ENCODE data around the gene PER1. TPM values are rescaled to one million over a fixed set of nuclear protein-coding genes. Genes with fewer than 3 reads are reported as not detected.

Gene PER1
- total RNA-seq, 2 donors from 2014 or later, result 27.5 to 78.8 TPM

- peak; percentile 76 for ATAC-seq
- 0 to 1% methylated on average over 17 to 68 of the region's 70 CpGs for WGBS, 2 donors
- no peaks in the 10 kb centered on the region for H3K9me3 ChIP-seq
- H3K4me3 ChIP-seq, result peak within 1 kb of the TSS; percentile 58 to 75
- H3K27me3 ChIP-seq, result no peaks in the 10 kb centered on the region
- H3K4me1 ChIP-seq, result peaks cover 54% of the 10 kb centered on the region
- intact Hi-C loops (cut with DNase I), result no loop called here
- peak; percentile 59 to 84 (median 76) for TF ChIP-seq POLR2A (IDR thresholded peaks at IDR 0.05)
- peak in 2 of 7 experiments; percentile 2 to 13 for TF ChIP-seq CTCF (IDR thresholded peaks at IDR 0.05)
- DNase-seq, result peak; percentile 97 to 99 (median 99)
- H3K36me3 ChIP-seq (replicated peaks in 1 of 2; ENCODE audit: insufficient read depth in 1 of 2, low read depth in 2 of 2), result no peaks in the 10 kb centered on the region
- H3K27ac ChIP-seq, result peak within 1 kb of the TSS; percentile 87 to 96 (median 96)
Measured at GRCh38 chr17:8189711-8190477, 37.7 kb upstream of the PER1 start, which contains the start of gene BORCS6. Gene BORCS6 (minus strand): TSS chr17:8190180. CDS start chr17:8190140, 40 bp downstream.

- Histone ChIP-seq H3K36me3 (replicated peaks in 1 of 2; ENCODE audit: insufficient read depth in 1 of 2, low read depth in 2 of 2) (no peaks in the 10 kb centered on the region), H3K9me3 (no peaks in the 10 kb centered on the region), H3K27me3 (no peaks in the 10 kb centered on the region), H3K27ac (peak overlapping the region; percentile 87 to 96 (median 96)), H3K4me1 (peaks cover 54% of the 10 kb centered on the region), H3K4me3 (peak overlapping the region; percentile 58 to 75)
- ATAC-seq (no peak), DNase-seq (peak; percentile 37 to 53 (median 44))
- intact Hi-C loops (cut with DNase I), result no loop called here
- TF ChIP-seq CTCF (IDR thresholded peaks at IDR 0.05) (no peak), POLR2A (IDR thresholded peaks at IDR 0.05) (no peak)
- WGBS, 2 donors, result 2 to 4% methylated on average over 8 to 67 of the region's 67 CpGs
Measured at GRCh38 chr17:8189041-8189710, 37.0 kb upstream of the PER1 start.

- WGBS, 2 donors, result 21 to 23% methylated on average over 11 to 12 of the region's 12 CpGs
- ATAC-seq, result no peak
- Histone ChIP-seq H3K9me3 (no peaks in the 10 kb centered on the region), H3K36me3 (replicated peaks in 1 of 2; ENCODE audit: insufficient read depth in 1 of 2, low read depth in 2 of 2) (no peaks in the 10 kb centered on the region), H3K27me3 (no peaks in the 10 kb centered on the region), H3K4me1 (peaks cover 54% of the 10 kb centered on the region), H3K4me3 (no peak overlapping the region), H3K27ac (peak overlapping the region; percentile 87 to 96 (median 96))
- DNase-seq, result peak in 2 of 4 donors; percentile 13 to 26
- intact Hi-C loops (cut with DNase I), result no loop called here
- TF ChIP-seq POLR2A (IDR thresholded peaks at IDR 0.05) (no peak), CTCF (IDR thresholded peaks at IDR 0.05) (no peak)
Measured at GRCh38 chr17:8188263-8188839, 36.1 kb upstream of the PER1 start.

- no peaks in the 10 kb centered on the region for H3K36me3 ChIP-seq (replicated peaks in 1 of 2; ENCODE audit: insufficient read depth in 1 of 2, low read depth in 2 of 2)
- H3K27ac ChIP-seq, result peak overlapping the region; percentile 87 to 96 (median 96)
- WGBS, 2 donors, result 0 to 1% methylated on average over 25 of the region's 25 CpGs
- H3K9me3 ChIP-seq, result no peaks in the 10 kb centered on the region
- intact Hi-C loops (cut with DNase I), result no loop called here
- no peaks in the 10 kb centered on the region for H3K27me3 ChIP-seq
- peaks cover 51% of the 10 kb centered on the region for H3K4me1 ChIP-seq
- peak; percentile 54 for ATAC-seq
- H3K4me3 ChIP-seq, result no peak overlapping the region
- peak; percentile 95 to 96 (median 96) for DNase-seq
- TF ChIP-seq POLR2A (IDR thresholded peaks at IDR 0.05) (peak in 2 of 3 donors; percentile 62 to 77), CTCF (IDR thresholded peaks at IDR 0.05) (peak in 2 of 7 experiments; percentile 12 to 20)
Measured at GRCh38 chr17:8187517-8188262, 35.5 kb upstream of the PER1 start.

Measured in body of pancreas (tissue), 4 donors.